HL-60 (cell line): Measurements from ENCODE around the gene PAM16.

Experiments used
- CTCF ChIP-seq: IDR thresholded peaks from one replicate; pipeline ENCODE4 v1.5.1; 2011; ENCODE audit warnings: low read length, control low read depth, inconsistent platforms; ENCODE audit not compliant: insufficient read depth
- GABPA ChIP-seq: IDR thresholded peaks from 2 replicates; pipeline ENCODE4 v1.6.1; 2012; ENCODE audit warnings: low read depth
- POLR2AphosphoS5 ChIP-seq: IDR thresholded peaks from 2 replicates; pipeline ENCODE4 v1.6.1; 2012; ENCODE audit warnings: low read depth

GRCh38 chr16:4322121-4323052, 28.7 kb downstream of the PAM16 start:
- no peak for TF ChIP-seq CTCF
- no peak for TF ChIP-seq GABPA
- TF ChIP-seq POLR2AphosphoS5: no peak
